Mucosa of rectum (tissue), 2 donors: ENCODE measurements around the gene SLC44A1.

ENCODE experiments used
- H3K27ac ChIP-seq, 2 donors: one replicate each; pipeline ENCODE4 v1.7.0; 2013; ENCODE audit warnings: inconsistent platforms in 2 of 2, low read depth in 2 of 2, low read length in 2 of 2
- H3K27me3 ChIP-seq, 2 donors: one replicate each; pipeline ENCODE4 v1.7.0; 2013; ENCODE audit warnings: low read length in 2 of 2; ENCODE audit not compliant: control insufficient read depth in 2 of 2, insufficient read depth in 2 of 2
- H3K36me3 ChIP-seq, 2 donors: one replicate each; pipeline ENCODE4 v1.7.0; 2013; ENCODE audit warnings: low read length in 2 of 2; ENCODE audit not compliant: control insufficient read depth in 2 of 2, insufficient read depth in 2 of 2
- H3K4me1 ChIP-seq, 2 donors: one replicate each; pipeline ENCODE4 v1.7.0; 2013; ENCODE audit warnings: low read length in 2 of 2, mild to moderate bottlenecking in 1 of 2; ENCODE audit not compliant: control insufficient read depth in 2 of 2, insufficient read depth in 2 of 2
- H3K4me3 ChIP-seq, 2 donors: one replicate each; pipeline ENCODE4 v1.7.0; 2013; ENCODE audit warnings: low read length in 2 of 2
- H3K9ac ChIP-seq, 2 donors: one replicate each; pipeline ENCODE4 v1.7.0; 2013; ENCODE audit warnings: low read length in 2 of 2, low read depth in 1 of 2, mild to moderate bottlenecking in 1 of 2
- H3K9me3 ChIP-seq, 2 donors: one replicate each; pipeline ENCODE4 v1.7.0; 2013; ENCODE audit warnings: low read length in 2 of 2; ENCODE audit not compliant: control insufficient read depth in 2 of 2
- donor health status: healthy.
- donor health status: Normal muscosa, but diverticular disease.

The SLC44A1 gene

DNA sequence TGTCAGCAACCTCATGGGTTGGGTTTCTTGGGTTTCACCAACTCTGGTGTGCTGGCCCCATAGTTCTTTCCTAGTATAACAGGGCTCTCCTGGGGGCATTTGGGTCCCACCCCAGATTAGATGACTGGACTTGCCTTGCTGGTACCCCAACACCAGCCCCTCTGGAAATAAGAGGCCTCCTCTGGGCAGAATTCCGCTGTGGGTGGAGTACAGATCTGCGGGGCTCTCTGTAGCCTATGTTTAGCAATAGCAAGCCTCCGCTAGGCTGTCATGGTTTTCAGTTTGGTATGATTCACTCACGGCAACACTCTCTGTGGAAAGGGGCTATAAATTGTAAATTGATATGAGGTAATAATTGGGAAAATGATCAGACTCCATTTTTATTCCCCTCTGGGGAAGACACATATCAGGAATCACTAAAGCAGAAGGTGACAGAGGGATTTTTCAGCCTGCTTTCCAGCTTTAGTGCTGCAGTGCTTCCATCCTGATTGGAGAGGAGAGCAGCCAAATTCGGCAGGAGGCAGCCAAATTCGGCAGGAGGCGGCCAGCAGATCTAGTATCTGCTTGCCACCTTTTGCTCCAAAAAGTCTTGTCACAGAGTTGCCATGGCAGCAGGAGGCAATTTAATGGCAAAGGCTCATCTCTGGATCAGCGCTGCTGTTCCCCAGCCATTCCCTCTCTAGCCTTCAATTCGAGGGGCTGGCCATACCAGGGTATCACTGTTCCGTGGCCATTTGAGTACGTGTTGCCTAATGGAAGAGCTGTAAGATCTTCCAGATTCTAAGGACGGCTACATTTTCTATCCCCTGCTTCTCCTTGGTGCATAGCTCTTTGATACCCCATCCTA, 84.6 kb downstream of the SLC44A1 start:
- Histone ChIP-seq H3K4me1 (peaks cover 15 to 22% of the 10 kb centered on the region in 2 donors), H3K27ac (no peak overlapping the region), H3K4me3 (no peak overlapping the region), H3K9me3 (no peaks in the 10 kb centered on the region), H3K36me3 (peaks cover 3% of the 10 kb centered on the region in 2 donors), H3K27me3 (no peaks in the 10 kb centered on the region), H3K9ac (no peak overlapping the region)

DNA sequence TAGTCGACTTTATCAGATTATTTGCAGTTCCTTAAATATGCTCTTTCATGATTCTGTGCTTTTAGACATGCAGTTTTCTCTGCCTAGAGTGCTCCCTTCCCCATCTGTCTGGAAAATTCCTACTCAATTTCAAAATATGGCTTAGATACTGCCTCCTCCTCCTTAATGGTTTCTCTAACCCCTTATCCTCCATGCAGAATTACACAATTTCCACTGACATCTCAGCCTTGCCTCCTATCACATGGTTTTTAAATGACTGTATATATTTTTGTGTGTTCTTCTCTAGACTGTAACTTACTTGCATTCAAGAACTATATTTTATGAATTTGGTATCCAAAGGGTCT, 85.2 kb downstream of the SLC44A1 start:
- Histone ChIP-seq H3K4me3 (no peak overlapping the region), H3K27me3 (no peaks in the 10 kb centered on the region), H3K4me1 (peaks cover 15 to 26% of the 10 kb centered on the region in 2 donors), H3K9ac (no peak overlapping the region), H3K9me3 (no peaks in the 10 kb centered on the region), H3K27ac (no peak overlapping the region), H3K36me3 (peaks cover 3% of the 10 kb centered on the region in 2 donors)

DNA sequence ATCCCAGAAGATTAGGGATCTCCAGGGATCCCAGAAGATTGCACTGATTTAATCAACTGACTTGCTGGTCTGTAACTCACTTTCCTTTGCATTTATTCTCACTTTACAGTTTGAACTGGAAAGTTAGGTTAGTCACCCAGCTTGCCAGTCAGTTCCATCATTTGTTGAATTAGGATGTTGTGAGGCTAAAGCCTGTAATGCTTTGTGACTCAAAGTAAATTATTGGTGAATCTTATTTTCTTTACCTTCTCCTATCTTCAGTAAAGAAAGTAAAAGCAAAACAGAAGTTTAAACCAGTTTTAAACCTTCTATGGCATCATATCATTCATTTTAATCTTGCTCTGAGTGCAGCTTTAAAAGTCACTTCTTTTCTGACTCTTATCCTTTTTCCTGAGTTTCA, 85.8 kb downstream of the SLC44A1 start:
- H3K27ac ChIP-seq: peak overlapping the region in 1 of 2 donors; percentile 18
- no peaks in the 10 kb centered on the region for H3K27me3 ChIP-seq
- H3K9me3 ChIP-seq: no peaks in the 10 kb centered on the region
- peaks cover 11 to 26% of the 10 kb centered on the region in 2 donors for H3K4me1 ChIP-seq
- H3K36me3 ChIP-seq: peaks cover 3% of the 10 kb centered on the region in 2 donors
- no peak overlapping the region for H3K9ac ChIP-seq
- H3K4me3 ChIP-seq: no peak overlapping the region

DNA sequence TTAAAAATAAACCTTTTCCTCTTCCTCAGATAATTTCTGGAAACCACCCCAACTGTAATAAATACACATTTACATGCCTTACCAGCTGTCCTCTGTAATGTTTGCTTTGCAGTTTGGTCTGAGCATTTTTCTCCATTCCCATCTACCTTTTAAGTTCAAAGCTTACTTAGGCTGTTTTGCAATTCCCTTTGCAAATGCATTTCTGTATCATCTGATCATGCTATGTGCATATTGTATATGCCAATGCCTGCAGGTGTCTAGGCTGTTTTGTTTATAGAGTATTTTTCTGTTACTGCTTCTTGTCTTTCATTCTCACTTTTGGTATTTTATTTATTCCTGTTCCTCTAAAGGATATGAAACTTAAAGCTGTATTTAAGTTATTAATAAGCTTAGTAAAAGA, 86.3 kb downstream of the SLC44A1 start:
- no peaks in the 10 kb centered on the region for H3K9me3 ChIP-seq
- H3K9ac ChIP-seq: no peak overlapping the region
- H3K4me3 ChIP-seq: no peak overlapping the region
- H3K27me3 ChIP-seq: no peaks in the 10 kb centered on the region
- peak overlapping the region in 1 of 2 donors; percentile 18 for H3K27ac ChIP-seq
- H3K36me3 ChIP-seq: peaks cover 3% of the 10 kb centered on the region in 2 donors
- H3K4me1 ChIP-seq: peaks cover 11 to 26% of the 10 kb centered on the region in 2 donors

DNA sequence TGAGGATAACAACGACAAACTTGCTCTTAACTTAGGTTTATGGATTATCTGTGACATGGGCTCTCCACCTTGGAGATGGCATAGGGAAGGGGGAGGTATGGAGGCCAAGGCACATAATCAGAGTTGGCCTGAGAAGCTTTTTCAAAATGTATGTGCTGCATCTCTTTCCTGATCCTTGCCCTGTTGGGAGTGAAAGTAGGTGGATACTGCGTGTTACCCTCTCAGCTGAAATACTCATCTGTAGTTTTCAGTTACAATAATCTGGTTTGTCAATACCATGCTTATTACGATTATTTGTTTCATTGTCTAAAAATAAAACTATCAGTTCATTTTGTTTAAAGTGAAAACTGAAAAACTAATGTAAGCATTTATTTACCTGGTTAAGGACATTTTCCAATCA, 86.7 kb downstream of the SLC44A1 start:
- H3K4me1 ChIP-seq: peaks cover 11 to 26% of the 10 kb centered on the region in 2 donors
- H3K27me3 ChIP-seq: no peaks in the 10 kb centered on the region
- no peaks in the 10 kb centered on the region for H3K9me3 ChIP-seq
- no peak overlapping the region for H3K4me3 ChIP-seq
- H3K9ac ChIP-seq: no peak overlapping the region
- H3K27ac ChIP-seq: peak overlapping the region in 1 of 2 donors; percentile 18
- H3K36me3 ChIP-seq: peaks cover 3 to 4% of the 10 kb centered on the region in 2 donors

DNA sequence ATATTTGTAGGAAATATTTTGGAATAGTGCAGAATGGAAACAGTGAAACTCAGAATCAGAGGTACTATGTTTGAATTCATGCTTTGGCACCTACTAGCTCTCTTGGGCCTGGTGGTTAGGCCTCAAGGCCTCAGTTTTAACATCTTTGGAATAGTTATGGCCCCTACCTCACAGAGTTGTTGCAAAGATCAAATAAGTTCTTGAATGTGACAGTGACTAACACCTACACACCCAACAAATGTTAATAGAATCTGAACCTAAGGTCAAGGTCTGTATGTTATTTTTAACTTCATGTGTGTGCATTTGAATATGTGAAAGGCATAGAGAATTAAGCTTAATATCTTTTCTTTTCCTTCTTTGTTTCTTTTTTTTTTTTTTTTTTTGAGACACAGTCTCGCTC, 87.3 kb downstream of the SLC44A1 start:
- H3K4me3 ChIP-seq: no peak overlapping the region
- no peaks in the 10 kb centered on the region for H3K9me3 ChIP-seq
- H3K27me3 ChIP-seq: no peaks in the 10 kb centered on the region
- no peak overlapping the region for H3K9ac ChIP-seq
- no peak overlapping the region for H3K27ac ChIP-seq
- H3K36me3 ChIP-seq: peaks cover 6 to 10% of the 10 kb centered on the region in 2 donors
- peaks cover 11 to 26% of the 10 kb centered on the region in 2 donors for H3K4me1 ChIP-seq

DNA sequence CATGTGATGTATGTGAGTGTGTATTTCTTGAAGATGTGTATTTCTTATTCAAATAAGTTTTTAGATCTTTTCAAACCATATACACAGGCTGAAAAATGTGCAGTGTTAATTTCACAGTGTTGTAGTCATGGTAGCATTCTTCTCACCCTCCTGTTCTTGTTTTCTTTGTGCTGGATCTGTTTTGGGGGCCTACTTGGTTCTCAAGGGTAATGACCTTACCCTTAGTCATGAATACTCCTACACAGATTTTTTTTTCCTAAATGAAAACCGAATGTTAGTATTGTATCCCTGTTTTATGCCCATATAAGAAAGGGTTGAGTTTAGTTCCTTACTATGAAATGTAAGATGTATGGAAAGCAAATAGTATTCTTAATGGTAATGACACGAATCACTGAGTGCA, 88.0 kb downstream of the SLC44A1 start:
- Histone ChIP-seq H3K27ac (peak overlapping the region in 1 of 2 donors; percentile 12), H3K4me1 (peaks cover 11 to 26% of the 10 kb centered on the region in 2 donors), H3K27me3 (no peaks in the 10 kb centered on the region), H3K9me3 (no peaks in the 10 kb centered on the region), H3K36me3 (peaks cover 11 to 16% of the 10 kb centered on the region in 2 donors), H3K9ac (no peak overlapping the region), H3K4me3 (no peak overlapping the region)

DNA sequence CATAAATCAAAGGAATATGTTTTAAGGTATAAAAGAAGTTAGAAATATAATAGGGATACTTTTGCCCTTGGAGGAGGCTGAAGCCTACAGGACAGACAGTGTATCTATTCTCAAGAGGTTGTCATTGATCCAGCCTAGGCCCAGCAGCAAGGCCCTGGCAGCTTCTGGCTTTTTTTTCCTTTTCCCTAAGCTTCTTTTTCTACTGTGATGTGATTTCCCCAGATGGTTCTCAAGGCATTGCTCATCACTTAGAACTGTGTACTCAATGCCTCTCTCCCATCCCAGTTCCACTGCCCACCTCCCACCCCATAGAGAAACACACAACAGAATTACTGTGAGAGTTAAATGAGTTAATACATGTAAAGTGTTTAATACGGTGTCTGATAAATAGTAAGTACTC, 88.6 kb downstream of the SLC44A1 start:
- Histone ChIP-seq H3K36me3 (peaks cover 14 to 19% of the 10 kb centered on the region in 2 donors), H3K9ac (no peak overlapping the region), H3K9me3 (no peaks in the 10 kb centered on the region), H3K27me3 (no peaks in the 10 kb centered on the region), H3K4me1 (peaks cover 11 to 26% of the 10 kb centered on the region in 2 donors), H3K27ac (no peak overlapping the region), H3K4me3 (no peak overlapping the region)

DNA sequence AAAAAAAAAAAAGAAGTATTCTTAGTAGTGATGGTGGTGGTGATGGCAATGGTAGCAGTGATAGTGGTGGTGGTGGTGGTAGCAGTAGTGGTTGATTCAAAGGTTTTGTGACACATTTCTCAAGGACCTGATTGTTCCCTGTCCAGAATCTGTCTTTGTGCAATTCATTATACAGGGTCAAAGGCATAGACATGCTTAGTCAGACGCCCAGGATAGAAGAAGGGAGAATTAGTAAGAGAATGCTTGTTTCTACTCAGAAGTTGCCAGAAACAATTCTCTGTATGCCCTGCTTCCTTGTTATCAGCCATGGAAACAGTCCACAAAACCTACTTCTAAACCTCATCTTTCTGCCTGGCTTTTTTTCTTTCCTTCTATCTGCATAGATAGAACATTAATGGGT, 89.4 kb downstream of the SLC44A1 start:
- H3K9me3 ChIP-seq: no peaks in the 10 kb centered on the region
- H3K9ac ChIP-seq: no peak overlapping the region
- H3K4me1 ChIP-seq: peaks cover 11 to 26% of the 10 kb centered on the region in 2 donors
- H3K36me3 ChIP-seq: peaks cover 14 to 19% of the 10 kb centered on the region in 2 donors
- no peak overlapping the region for H3K4me3 ChIP-seq
- no peaks in the 10 kb centered on the region for H3K27me3 ChIP-seq
- H3K27ac ChIP-seq: peak overlapping the region in 1 of 2 donors; percentile 8

DNA sequence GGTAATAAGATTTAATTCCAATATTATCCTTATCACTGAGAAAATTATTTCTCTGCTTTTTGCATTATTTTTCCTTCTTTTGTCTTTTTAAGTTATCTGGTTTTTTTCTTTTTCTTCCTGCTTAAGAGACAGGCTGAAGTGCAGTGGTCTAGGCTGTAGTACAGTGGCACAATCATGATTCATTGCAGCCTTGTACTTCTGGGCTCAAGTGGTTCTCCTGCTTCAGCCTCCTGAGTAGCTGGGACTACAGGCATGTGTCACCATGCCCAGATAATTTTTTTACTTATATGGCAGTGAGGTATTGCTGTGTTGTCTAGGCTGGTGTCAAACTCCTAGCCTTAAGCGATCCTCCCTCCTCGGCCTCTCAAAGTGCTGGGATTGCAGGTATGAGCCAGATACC, 93.9 kb downstream of the SLC44A1 start:
- no peaks in the 10 kb centered on the region for H3K9me3 ChIP-seq
- H3K27ac ChIP-seq: no peak overlapping the region
- peaks cover 14 to 25% of the 10 kb centered on the region in 2 donors for H3K36me3 ChIP-seq
- H3K4me1 ChIP-seq: peaks cover 0 to 12% of the 10 kb centered on the region in 2 donors
- H3K27me3 ChIP-seq: no peaks in the 10 kb centered on the region
- H3K9ac ChIP-seq: no peak overlapping the region
- H3K4me3 ChIP-seq: no peak overlapping the region
